Islet of Langerhans (tissue), 1 donor: Measurements from ENCODE around the gene CYP2A13.
"Not testable (repeated sequence)": the region's sequence is repeated elsewhere in the genome, so short reads cannot be mapped to it uniquely, and the experiment has no call there.

Experiments used
- FAIRE-seq: peaks from one replicate; lab custom pipeline; 2011; peaks lifted over from hg19 to GRCh38; lab: Jason Lieb, UNC

CYP2A13 gene

DNA sequence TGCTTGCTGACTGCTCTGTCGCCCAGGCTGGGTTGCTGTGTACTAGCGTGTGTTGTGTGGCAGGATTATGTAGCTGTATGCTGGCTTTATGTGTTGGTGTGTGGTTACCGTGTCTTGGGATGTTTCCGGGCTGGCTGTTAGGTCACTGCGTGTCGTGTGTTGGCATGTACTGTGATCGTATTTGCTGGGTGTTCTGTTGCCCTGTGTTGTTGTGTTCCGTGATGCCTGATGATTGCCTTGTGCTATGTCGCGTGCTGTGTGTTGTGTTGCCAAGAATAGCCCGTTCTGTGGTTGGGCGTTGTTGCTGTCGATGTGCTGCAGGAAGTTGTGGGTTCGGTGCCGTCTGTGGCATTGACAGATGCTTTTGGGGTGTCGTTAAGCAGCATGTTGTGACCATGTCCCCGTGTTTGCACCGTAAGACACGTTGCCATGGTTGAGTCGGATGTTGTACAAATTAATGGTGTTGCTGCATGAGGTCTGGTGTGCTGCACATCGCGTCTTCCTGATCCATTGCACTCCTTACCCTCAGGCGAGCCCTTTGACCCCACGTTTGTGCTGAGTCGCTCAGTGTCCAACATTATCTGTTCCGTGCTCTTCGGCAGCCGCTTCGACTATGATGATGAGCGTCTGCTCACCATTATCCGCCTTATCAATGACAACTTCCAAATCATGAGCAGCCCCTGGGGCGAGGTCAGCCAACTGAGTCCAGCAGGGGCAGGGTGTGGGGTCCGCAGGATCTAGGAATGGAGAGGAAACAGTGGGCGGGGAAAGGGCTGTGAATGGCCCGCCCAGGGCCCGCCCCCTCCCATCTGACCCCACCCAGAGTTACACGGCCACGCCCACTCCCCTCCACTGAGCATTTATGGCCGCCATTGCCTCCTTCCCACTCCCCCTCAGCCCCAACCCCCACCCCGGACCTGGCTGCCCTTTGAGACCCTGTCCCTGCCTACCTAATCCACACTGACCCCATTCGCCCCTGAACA, 33.0 kb downstream of the CYP2A13 start:
- not testable (repeated sequence) for FAIRE-seq

GRCh38 chr19:41122846-41123245, 34.6 kb downstream of the CYP2A13 start:
- not testable (repeated sequence) for FAIRE-seq

DNA sequence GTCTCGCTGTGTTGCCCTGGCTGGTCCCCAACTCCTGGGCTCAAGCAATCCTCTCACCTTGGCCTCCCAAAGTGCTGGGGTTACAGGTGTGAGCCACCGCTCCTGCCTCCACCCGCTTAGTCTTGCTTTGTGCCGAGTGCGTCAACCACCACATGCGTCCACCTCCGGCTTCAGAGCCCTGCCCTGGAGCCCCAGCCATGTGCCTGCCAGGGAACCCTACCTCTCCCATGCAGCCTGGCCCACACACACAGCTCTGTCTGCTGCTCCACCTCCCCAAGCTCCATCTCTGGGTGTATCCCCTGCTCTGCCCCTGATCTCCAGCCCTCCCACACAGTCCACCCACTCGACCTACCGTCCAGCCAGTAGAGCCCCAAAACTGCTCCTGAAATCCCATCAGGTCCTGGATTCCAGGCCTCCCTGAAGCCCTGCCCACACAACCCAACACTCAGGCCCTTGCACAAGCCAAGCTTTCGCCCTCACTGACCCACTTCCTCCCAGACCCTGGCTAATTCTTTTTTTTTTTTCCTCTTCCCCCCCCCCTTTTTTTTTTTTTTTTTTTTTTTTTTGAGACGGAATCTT, 35.6 kb downstream of the CYP2A13 start:
- FAIRE-seq, result no peak

GRCh38 chr19:41126765-41127203, 38.5 kb downstream of the CYP2A13 start:
- not testable (repeated sequence) for FAIRE-seq

DNA sequence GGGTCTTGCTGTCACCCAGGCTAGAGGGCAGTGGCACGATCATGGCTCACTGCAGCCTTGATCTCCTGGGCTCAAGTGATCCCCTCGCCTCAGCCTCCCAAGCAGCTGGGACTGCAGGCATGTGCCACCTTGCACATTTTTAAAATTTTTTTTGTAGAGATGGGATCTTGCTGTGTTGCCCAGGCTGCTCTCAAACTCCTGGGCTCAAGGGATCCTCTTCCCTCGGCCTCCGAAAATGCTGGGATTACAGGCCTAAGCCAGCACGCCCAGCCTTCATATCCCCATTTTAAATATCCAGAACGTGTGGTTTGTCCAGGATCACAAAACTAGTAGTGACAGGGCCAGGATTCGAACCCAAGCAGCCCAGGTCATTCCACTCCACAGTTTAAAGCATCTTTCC, 39.1 kb downstream of the CYP2A13 start:
- not testable (repeated sequence) for FAIRE-seq

GRCh38 chr19:41127801-41128300, 39.6 kb downstream of the CYP2A13 start:
- FAIRE-seq, result not testable (repeated sequence)

DNA sequence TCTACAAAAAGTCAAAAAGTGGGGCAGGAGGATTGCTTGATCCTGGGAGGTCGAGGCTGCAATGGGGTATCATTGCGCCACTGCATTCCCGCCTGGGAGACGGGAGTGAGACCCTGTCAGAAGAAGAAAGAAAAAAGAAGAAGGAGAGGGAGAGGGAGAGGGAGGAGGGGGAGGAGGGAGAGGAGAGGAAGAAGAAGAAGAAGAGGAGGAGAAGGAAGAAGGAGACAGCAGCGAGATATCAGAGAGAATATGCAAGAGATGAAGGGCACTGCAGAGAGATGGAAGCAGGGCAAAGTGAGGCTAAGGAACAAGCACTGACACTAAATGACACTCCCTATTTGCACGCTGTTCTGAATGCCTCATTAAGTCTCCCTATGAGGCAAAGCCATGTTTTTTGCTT, 40.4 kb downstream of the CYP2A13 start:
- FAIRE-seq, result no peak

DNA sequence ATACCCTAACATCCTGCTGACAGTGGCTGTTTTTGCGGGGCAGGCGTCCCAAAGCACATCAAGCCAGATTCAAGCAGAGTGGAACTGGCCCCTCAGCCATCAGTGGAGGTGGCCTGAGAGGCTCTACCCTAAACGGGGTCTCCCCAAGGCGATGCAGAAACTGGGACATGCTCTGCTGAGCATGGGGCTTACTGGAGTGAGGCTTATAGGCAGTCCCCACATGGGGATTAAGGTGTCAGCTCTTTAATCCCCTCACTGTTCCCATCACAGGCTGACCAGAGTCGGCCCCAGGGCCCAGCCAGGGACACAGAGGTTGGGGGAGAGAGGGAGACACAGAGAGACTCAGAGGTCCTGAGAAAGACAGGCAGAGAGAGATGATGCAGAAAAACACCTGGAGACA, 42.9 kb downstream of the CYP2A13 start:
- FAIRE-seq, result no peak

DNA sequence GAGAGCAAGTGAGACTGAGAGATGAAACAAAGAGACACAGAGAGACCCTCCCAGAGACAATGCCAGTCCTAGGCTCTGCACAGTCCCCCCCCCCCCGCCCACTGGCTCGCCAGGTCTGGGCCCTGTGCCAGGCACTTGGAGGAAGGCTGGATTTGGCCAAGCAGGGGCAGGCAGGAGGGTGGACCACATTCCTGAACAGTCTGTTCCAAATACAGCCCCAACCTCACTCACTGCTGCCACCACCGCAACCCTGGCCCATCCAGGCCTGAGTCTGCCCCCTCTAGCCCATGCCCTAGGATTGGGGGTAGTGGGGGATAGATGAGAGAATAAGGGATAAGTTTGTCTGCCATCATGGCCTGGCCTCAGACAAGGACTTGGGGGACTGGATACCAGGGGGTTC, 45.0 kb downstream of the CYP2A13 start:
- no peak for FAIRE-seq

DNA sequence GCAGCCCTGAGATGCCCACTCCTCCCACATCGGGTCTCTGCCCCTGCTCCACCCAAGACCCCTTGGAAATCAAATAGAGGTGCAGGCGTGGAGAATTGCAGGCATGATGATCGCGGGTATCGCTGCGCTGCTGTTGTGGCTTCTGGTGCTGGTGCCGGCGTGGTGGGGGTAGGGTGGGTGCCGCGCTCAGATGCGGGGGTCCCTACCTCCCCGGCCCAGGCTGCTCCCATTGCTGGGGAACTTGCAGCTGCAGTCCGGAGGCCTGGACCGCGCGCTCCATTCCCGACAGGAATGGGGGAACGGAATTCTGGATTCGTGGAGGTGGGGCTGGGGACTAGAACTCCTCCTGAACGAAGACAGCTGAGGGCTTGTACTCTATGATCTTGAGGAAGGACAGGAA, 46.4 kb downstream of the CYP2A13 start:
- FAIRE-seq, result no peak

DNA sequence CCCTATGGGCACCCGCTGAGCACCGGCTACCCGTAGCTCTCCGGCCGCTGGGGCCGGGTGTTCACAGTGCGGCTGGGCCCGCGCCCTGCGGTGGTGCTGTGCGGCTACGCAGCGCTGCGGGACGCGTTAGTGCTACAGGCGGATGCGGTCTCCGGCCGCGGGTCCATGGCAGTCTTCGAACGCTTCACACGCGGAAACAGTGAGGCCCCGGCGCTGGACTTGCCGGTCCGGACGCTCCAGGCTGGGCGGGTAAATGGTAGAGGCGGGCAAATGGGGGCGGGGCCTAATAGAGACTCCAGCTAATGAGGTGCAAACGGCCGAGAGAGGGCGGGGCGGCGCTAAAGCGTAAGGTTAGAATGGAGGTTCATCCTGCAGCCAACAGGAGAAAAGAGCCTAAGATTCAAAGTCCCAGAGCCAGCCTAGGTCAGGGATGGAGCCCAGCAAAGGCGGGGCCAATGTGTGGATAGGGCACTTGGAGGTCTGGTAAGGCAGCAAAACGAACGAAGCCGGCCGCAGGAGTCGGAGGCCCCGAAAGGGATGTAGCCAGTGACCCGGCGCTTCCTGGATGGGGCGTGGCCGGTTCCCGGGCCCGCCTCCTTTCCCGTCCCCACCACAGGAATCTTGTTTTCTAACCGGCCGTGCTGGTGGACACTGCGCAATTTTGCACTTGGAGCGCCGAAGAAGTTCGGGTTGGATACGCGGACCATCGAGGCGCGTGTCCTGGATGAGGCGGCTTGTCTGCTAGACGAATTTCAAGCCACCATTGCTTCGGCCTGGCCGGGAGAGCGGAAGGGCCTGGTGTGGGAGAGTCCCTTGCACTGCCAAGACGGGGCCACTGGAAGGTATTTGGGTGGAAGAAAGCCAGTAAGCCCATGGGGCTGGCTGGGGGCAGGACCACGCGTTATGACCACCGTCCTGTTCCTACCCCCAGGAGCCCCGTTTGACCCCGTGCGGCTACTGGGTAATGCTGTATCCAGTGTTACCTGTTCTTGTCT, 47.4 kb downstream of the CYP2A13 start:
- not testable (repeated sequence) for FAIRE-seq

- FAIRE-seq, result no peak
These were observed 48.6 kb downstream of the CYP2A13 start for GRCh38 chr19:41136636-41137455.

DNA sequence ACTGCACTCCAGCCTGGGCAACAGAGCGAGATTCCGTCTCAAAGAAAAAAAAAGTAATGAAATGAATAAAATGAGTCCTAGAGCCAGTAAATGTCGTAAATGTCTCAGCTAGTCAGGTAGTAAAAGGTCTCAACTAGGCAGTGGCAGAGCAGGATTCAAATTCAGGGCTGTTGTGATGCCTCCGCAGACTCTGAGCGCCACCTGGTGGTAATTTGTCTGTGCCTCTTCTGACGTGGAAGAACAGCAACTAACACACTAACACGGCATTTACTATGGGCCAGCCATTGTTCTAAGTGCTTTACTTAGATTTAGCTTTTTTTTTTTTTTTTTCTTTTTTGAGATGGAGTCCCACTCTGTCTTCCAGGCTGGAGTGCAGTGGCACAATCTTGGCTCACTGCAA, 56.2 kb downstream of the CYP2A13 start:
- no peak for FAIRE-seq
